Epithelial cell of esophagus (primary cell): ENCODE measurements around the gene MGLL.
"Not testable (repeated sequence)": the region's sequence is repeated elsewhere in the genome, so short reads cannot be mapped to it uniquely, and the experiment has no call there.

ENCODE experiments used
- DNase-seq: peaks from one replicate; pipeline ENCODE4 v3.0.0; 2010; ENCODE audit warnings: low read depth
- H3K4me3 ChIP-seq: 2 replicates; pipeline ENCODE4 v1.5.1; 2011; ENCODE audit warnings: mild to moderate bottlenecking, low read length, control low read depth
- CTCF ChIP-seq: IDR thresholded peaks from 2 replicates; pipeline ENCODE4 v1.5.1; 2011; ENCODE audit warnings: low read depth, mild to moderate bottlenecking, low read length, control low read depth, inconsistent platforms; ENCODE audit not compliant: insufficient read depth; ENCODE audit errors: missing control alignments

The MGLL gene

GRCh38 chr3:127661600-127661999, 160.7 kb downstream of the MGLL start:
- H3K4me3 ChIP-seq: no peak overlapping the region
- TF ChIP-seq CTCF: no peak
- no peak for DNase-seq

- no peak overlapping the region for H3K4me3 ChIP-seq
- no peak for DNase-seq
- no peak for TF ChIP-seq CTCF
Observed at GRCh38 chr3:127660621-127661251, 161.6 kb downstream of the MGLL start.

GRCh38 chr3:127658234-127658633, 164.1 kb downstream of the MGLL start:
- H3K4me3 ChIP-seq: no peak overlapping the region
- no peak for TF ChIP-seq CTCF
- no peak for DNase-seq

- no peak for DNase-seq
- no peak for TF ChIP-seq CTCF
- no peak overlapping the region for H3K4me3 ChIP-seq
Observed at GRCh38 chr3:127656906-127657305, 165.4 kb downstream of the MGLL start.

- TF ChIP-seq CTCF: no peak
- no peak for DNase-seq
- H3K4me3 ChIP-seq: no peak overlapping the region
Observed at GRCh38 chr3:127655641-127656040, 166.7 kb downstream of the MGLL start.

GRCh38 chr3:127654993-127655392, 167.3 kb downstream of the MGLL start:
- not testable (repeated sequence) for DNase-seq, H3K4me3 ChIP-seq

GRCh38 chr3:127654374-127654773, 167.9 kb downstream of the MGLL start:
- no peak overlapping the region for H3K4me3 ChIP-seq
- TF ChIP-seq CTCF: no peak
- no peak for DNase-seq
